BJ (cell line): Measurements from ENCODE around the gene ABI3. TPM values are rescaled to one million over a fixed set of nuclear protein-coding genes. Genes with fewer than 3 reads are reported as not detected.

Experiments
- CTCF ChIA-PET: fragments of 350-600 bp; formaldehyde crosslinking; extraction: SDS; loops from one replicate; lab custom pipeline; 2021; ENCODE audit warnings: antibody characterized with exemption, inconsistent platforms; lab: Yijun Ruan, JAX
- POLR2A ChIA-PET: fragments of 300-600 bp; sonication (Branson Sonifier 250); formaldehyde crosslinking; extraction: SDS; loops from one replicate; lab custom pipeline; 2021; ENCODE audit warnings: antibody characterized with exemption; lab: Charles Lee
- DNase-seq: peaks from one replicate; pipeline ENCODE4 v3.0.0-alpha.2; 2011; ENCODE audit warnings: low read depth
- H3K27me3 ChIP-seq: 2 replicates; pipeline ENCODE4 v1.6.0; 2011; ENCODE audit warnings: low read length; ENCODE audit not compliant: control insufficient read depth, insufficient read depth
- H3K36me3 ChIP-seq: 2 replicates; pipeline ENCODE4 v1.5.1; 2011; ENCODE audit warnings: low read length; ENCODE audit not compliant: control insufficient read depth, insufficient read depth
- H3K4me3 ChIP-seq: 2 replicates; pipeline ENCODE4 v1.5.1; 2011; ENCODE audit warnings: low read depth, mild to moderate bottlenecking, control low read depth, low read length
- CTCF ChIP-seq: IDR thresholded peaks from 2 replicates; pipeline ENCODE4 v1.5.1; 2011; ENCODE audit warnings: low read depth, mild to moderate bottlenecking, control low read depth, inconsistent platforms, low read length, moderate library complexity; ENCODE audit not compliant: insufficient read depth
- polyA plus RNA-seq: library from polyadenylated mRNA; depleted of rRNA; stranded (reverse); fragments of >200 nt; gene quantifications from 2 replicates; pipeline ENCODE4 v1.2.3, GENCODE V29; 2011

Gene ABI3
- polyA plus RNA-seq, 1 experiment, result 1.5 TPM

- no peak for TF ChIP-seq CTCF
- DNase-seq, result no peak
- Histone ChIP-seq H3K27me3 (no peaks in the 10 kb centered on the region), H3K4me3 (peak overlapping the region; percentile 65), H3K36me3 (no peaks in the 10 kb centered on the region)
- ChIA-PET POLR2A (interaction anchor here (0.5 kb wide), 1 partner anchor 163 kb away, joined by 6 read pairs; no protein-coding TSS in a partner anchor), CTCF (interaction anchor here (1.8 to 8.7 kb wide), 2 partner anchors 19 to 33 kb away, joined by 3 to 64 read pairs; no protein-coding TSS in a partner anchor)
Measured at GRCh38 chr17:49193513-49194296, 16.8 kb upstream of the ABI3 start.

- ChIA-PET POLR2A (interaction anchor here (0.5 kb wide), 1 partner anchor 163 kb away, joined by 6 read pairs; no protein-coding TSS in a partner anchor), CTCF (interaction anchor here (1.2 to 8.7 kb wide), 3 partner anchors 18 to 97 kb away, joined by 3 to 64 read pairs (median 5); no protein-coding TSS in a partner anchor)
- Histone ChIP-seq H3K36me3 (no peaks in the 10 kb centered on the region), H3K27me3 (no peaks in the 10 kb centered on the region), H3K4me3 (no peak overlapping the region)
- no peak for TF ChIP-seq CTCF
- DNase-seq, result no peak
Measured at GRCh38 chr17:49194297-49194607, 16.3 kb upstream of the ABI3 start.

GRCh38 chr17:49195751-49196150 lies 14.8 kb upstream of the ABI3 start:
- no peak for TF ChIP-seq CTCF
- POLR2A ChIA-PET, result no interaction called here

GRCh38 chr17:49196520-49196919 lies 14.0 kb upstream of the ABI3 start:
- no peak overlapping the region for H3K4me3 ChIP-seq
- no peaks in the 10 kb centered on the region for H3K36me3 ChIP-seq
- no peak for TF ChIP-seq CTCF
- POLR2A ChIA-PET, result no interaction called here
- no peak for DNase-seq
- CTCF ChIA-PET, result interaction anchor here (0.6 to 8.7 kb wide), 2 partner anchors 30 to 577 kb away, joined by 3 to 64 read pairs; no protein-coding TSS in a partner anchor
- no peaks in the 10 kb centered on the region for H3K27me3 ChIP-seq

More at GRCh38 chr17:49195751-49196150, 14.8 kb upstream of the ABI3 start:
- CTCF ChIA-PET, result interaction anchor here (1.2 to 8.7 kb wide), 3 partner anchors 14 to 31 kb away, joined by 3 to 64 read pairs (median 5); partner anchors contain the start of genes ABI3 and GNGT2
- no peak for DNase-seq
- H3K4me3 ChIP-seq, result no peak overlapping the region
- no peaks in the 10 kb centered on the region for H3K36me3 ChIP-seq
- no peaks in the 10 kb centered on the region for H3K27me3 ChIP-seq

GRCh38 chr17:49197346-49197998 lies 13.0 kb upstream of the ABI3 start:
- Histone ChIP-seq H3K27me3 (no peaks in the 10 kb centered on the region), H3K36me3 (no peaks in the 10 kb centered on the region), H3K4me3 (no peak overlapping the region)
- CTCF ChIA-PET, result interaction anchor here (0.7 to 8.7 kb wide), 3 partner anchors 17 to 29 kb away, joined by 3 to 64 read pairs (median 4); no protein-coding TSS in a partner anchor
- no peak for TF ChIP-seq CTCF
- POLR2A ChIA-PET, result no interaction called here
- DNase-seq, result no peak
